Stimulated activated CD8-positive, alpha-beta memory T cell treated with anti-CD3 and anti-CD28 coated beads, Interleukin-7, amount 100 ng/mL, for 48 hours (primary cell): ENCODE measurements around the gene ARFRP1.

ENCODE experiments used
- DNase-seq, 2 donors: peaks; one replicate each; pipeline ENCODE4 v3.0.0-alpha.2; 2020; ENCODE audit warnings: low read depth in 1 of 2; ENCODE audit errors: extremely low read depth in 1 of 2

The ARFRP1 gene

GRCh38 chr20:63707558-63708300, at the start of gene ARFRP1, which contains the start of gene ZGPAT:
ARFRP1 (minus strand) TSS chr20:63707976; CDS start chr20:63707091, 885 bp downstream.
ZGPAT (plus strand) TSS chr20:63708039; CDS start chr20:63708581, 542 bp downstream.
- DNase-seq, result peak; percentile 77 to 82

- DNase-seq, result no peak
These were observed 48.8 kb upstream of the ARFRP1 start for GRCh38 chr20:63756648-63756991.

- no peak for DNase-seq
These were observed 48.3 kb upstream of the ARFRP1 start for GRCh38 chr20:63755933-63756647.

- DNase-seq, result no peak
These were observed 46.2 kb upstream of the ARFRP1 start for GRCh38 chr20:63754008-63754407.

- DNase-seq, result no peak
These were observed 45.6 kb upstream of the ARFRP1 start for GRCh38 chr20:63753381-63753780.

GRCh38 chr20:63752411-63753101, 44.8 kb upstream of the ARFRP1 start:
- no peak for DNase-seq

- no peak for DNase-seq
These were observed 43.9 kb upstream of the ARFRP1 start for GRCh38 chr20:63751471-63752271.

- DNase-seq, result no peak
These were observed 43.2 kb upstream of the ARFRP1 start for GRCh38 chr20:63750807-63751470.

GRCh38 chr20:63749597-63750508, 42.1 kb upstream of the ARFRP1 start:
- no peak for DNase-seq

- no peak for DNase-seq
These were observed 41.1 kb upstream of the ARFRP1 start for GRCh38 chr20:63748934-63749270.

- DNase-seq, result no peak
These were observed 40.5 kb upstream of the ARFRP1 start for GRCh38 chr20:63748070-63748933.

GRCh38 chr20:63747622-63748069, 39.9 kb upstream of the ARFRP1 start:
- no peak for DNase-seq

GRCh38 chr20:63746751-63747315, 39.1 kb upstream of the ARFRP1 start:
- no peak for DNase-seq

GRCh38 chr20:63745961-63746731, 38.4 kb upstream of the ARFRP1 start:
- no peak for DNase-seq

GRCh38 chr20:63745424-63745805, 37.6 kb upstream of the ARFRP1 start:
- no peak for DNase-seq

- no peak for DNase-seq
These were observed 37.0 kb upstream of the ARFRP1 start for GRCh38 chr20:63744574-63745423.
